HepG2 (cell line): ENCODE measurements around the gene DIPK1C. TPM values are rescaled to one million over a fixed set of nuclear protein-coding genes. Genes with fewer than 3 reads are reported as not detected.

ENCODE experiments used
- ATAC-seq: fragments of 200-7000 bp; cut with Tn5 transposase; 3 replicates; pipeline ENCODE4 v1.9.1; 2020; ENCODE audit warnings: mild to moderate bottlenecking, moderate library complexity
- BruUV-seq: library from RNA; stranded (reverse); fragments of 400-500 nt; replicated peaks from 2 replicates; lab custom pipeline; 2021; lab: Mats Ljungman, UMichigan
- CTCF ChIA-PET: fragments of 300-600 bp; formaldehyde crosslinking; extraction: SDS; loops from one replicate; lab custom pipeline; 2021; ENCODE audit warnings: low total read pairs, inconsistent platforms, low intra/inter-chr PET ratio; lab: Yijun Ruan, JAX
- POLR2A ChIA-PET: fragments of 350-600 bp; sonication (Branson Sonifier 250); formaldehyde crosslinking; loops from one replicate; lab custom pipeline; 2020; ENCODE audit warnings: antibody characterized with exemption, inconsistent platforms; lab: Yijun Ruan, JAX
- DNase-seq: peaks from one replicate; pipeline ENCODE4 v3.0.0-alpha.2; 2015; ENCODE audit warnings: low spot score
- FAIRE-seq: peaks from 3 replicates; lab custom pipeline; 2011; peaks lifted over from hg19 to GRCh38; lab: Jason Lieb, UNC
- H2AFZ ChIP-seq: one replicate; pipeline ENCODE4 v1.6.1; 2011; ENCODE audit warnings: low read length, inconsistent platforms
- H3K27ac ChIP-seq: fragments of 300-600 bp; 3 replicates; pipeline ENCODE4 v1.8.0; 2011; ENCODE audit warnings: mixed run types, mild to moderate bottlenecking, mixed read lengths, low read length, inconsistent platforms; ENCODE audit not compliant: insufficient read depth; ENCODE audit errors: extremely low read length
- H3K27me3 ChIP-seq, 2 experiments: fragments of 200-600 bp in 1 of 2; 2 replicates in 1 of 2; 3 replicates in 1 of 2; pipeline versions ENCODE4 v1.6.0 to v1.8.0; 2011; ENCODE audit warnings: low read length in 2 of 2, mild to moderate bottlenecking in 2 of 2, moderate library complexity in 2 of 2, inconsistent platforms in 1 of 2; ENCODE audit not compliant: insufficient read depth in 2 of 2, control insufficient read depth in 1 of 2
- H3K36me3 ChIP-seq, 2 experiments: fragments of 200-600 bp in 1 of 2; replicated peaks in 1 of 2; 2 replicates in 1 of 2; 3 replicates in 1 of 2; pipeline versions ENCODE4 v1.5.1 to v1.8.0; 2011; ENCODE audit warnings: low read length in 2 of 2, inconsistent platforms in 1 of 2; ENCODE audit not compliant: insufficient read depth in 2 of 2, control insufficient read depth in 1 of 2
- H3K4me1 ChIP-seq: 2 replicates; pipeline ENCODE4 v1.5.1; 2012; ENCODE audit warnings: low read length, inconsistent platforms; ENCODE audit not compliant: insufficient read depth
- H3K4me2 ChIP-seq: 2 replicates; pipeline ENCODE4 v1.6.0; 2011; ENCODE audit warnings: low read depth, low read length, inconsistent platforms
- H3K4me3 ChIP-seq, 3 experiments: fragments of 200-600 bp in 1 of 3; sonication (generic), shearing (Covaris generic) in 1 of 3; replicated peaks in 1 of 3; 2 replicates each; pipeline ENCODE4 v1.5.1; 2011 to 2016; ENCODE audit warnings: low read length in 3 of 3, inconsistent platforms in 2 of 3, low read depth in 2 of 3, mild to moderate bottlenecking in 2 of 3, control low read depth in 1 of 3, mixed read lengths in 1 of 3; ENCODE audit not compliant: insufficient read depth in 1 of 3
- H3K79me2 ChIP-seq: one replicate; pipeline ENCODE4 v1.6.1; 2011; ENCODE audit warnings: low read length, inconsistent platforms; ENCODE audit not compliant: insufficient read depth
- H3K9ac ChIP-seq: 2 replicates; pipeline ENCODE4 v1.6.0; 2011; ENCODE audit warnings: mild to moderate bottlenecking, low read depth, low read length, inconsistent platforms; ENCODE audit not compliant: insufficient read depth
- H3K9me3 ChIP-seq: 2 replicates; pipeline ENCODE4 v1.5.1; 2012; ENCODE audit warnings: mild to moderate bottlenecking, low read length
- H4K20me1 ChIP-seq: 2 replicates; pipeline ENCODE4 v1.6.0; 2011; ENCODE audit warnings: inconsistent platforms, mild to moderate bottlenecking, low read length, moderate library complexity; ENCODE audit not compliant: insufficient read depth
- ADNP ChIP-seq: sonication (generic); formaldehyde crosslinking; IDR thresholded peaks from 2 replicates; pipeline ENCODE4 v1.4.0; 2020; ENCODE audit warnings: missing genetic modification reagents
- AKAP8 ChIP-seq: sonication (generic); formaldehyde crosslinking; IDR thresholded peaks from 2 replicates; pipeline ENCODE4 v1.5.1; 2020; ENCODE audit warnings: mild to moderate bottlenecking, missing genetic modification reagents
- ATF1 ChIP-seq: IDR thresholded peaks from 2 replicates; pipeline ENCODE4 v1.6.1; 2016; ENCODE audit warnings: mild to moderate bottlenecking, control low read depth
- BHLHE40 ChIP-seq: IDR thresholded peaks from 2 replicates; pipeline ENCODE4 v1.6.1; 2011; ENCODE audit warnings: low read length, improper control_type of control experiment
- FOXM1 ChIP-seq: sonication (generic); formaldehyde crosslinking; IDR thresholded peaks from 2 replicates; pipeline ENCODE4 v1.5.0; 2020; ENCODE audit warnings: missing genetic modification reagents
- MBD4 ChIP-seq: IDR thresholded peaks from 2 replicates; pipeline ENCODE4 v1.6.1; 2012; ENCODE audit warnings: low read length, inconsistent platforms, borderline replicate concordance
- MIXL1 ChIP-seq: IDR thresholded peaks from 2 replicates; pipeline ENCODE4 v1.6.1; 2016
- NFE2 ChIP-seq: sonication (generic); formaldehyde crosslinking; IDR thresholded peaks from 2 replicates; pipeline ENCODE4 v1.4.0; 2020; ENCODE audit warnings: missing genetic modification reagents
- NFIB ChIP-seq: sonication (generic); formaldehyde crosslinking; IDR thresholded peaks from 2 replicates; pipeline ENCODE4 v1.9.0; 2021; ENCODE audit warnings: missing genetic modification reagents, mild to moderate bottlenecking, borderline replicate concordance
- NKX3-1 ChIP-seq: sonication (generic); formaldehyde crosslinking; IDR thresholded peaks from 2 replicates; pipeline ENCODE4 v1.5.0; 2020; ENCODE audit warnings: missing genetic modification reagents
- POLR2AphosphoS2 ChIP-seq: IDR thresholded peaks from 2 replicates; pipeline ENCODE4 v1.6.1; 2011; ENCODE audit warnings: low read depth, low read length, improper control_type of control experiment
- ZNF484 ChIP-seq: sonication (generic); formaldehyde crosslinking; IDR thresholded peaks from 2 replicates; pipeline ENCODE4 v1.5.1; 2020; ENCODE audit warnings: mild to moderate bottlenecking, low read depth, missing genetic modification reagents, borderline replicate concordance
- ZNF546 ChIP-seq: sonication (generic); formaldehyde crosslinking; conservative IDR thresholded peaks from 2 replicates; pipeline ENCODE4 v1.8.1; 2023; ENCODE audit warnings: mild to moderate bottlenecking, missing genetic modification reagents
- ZNF772 ChIP-seq: sonication (generic); formaldehyde crosslinking; IDR thresholded peaks from 2 replicates; pipeline ENCODE4 v1.5.0; 2020; ENCODE audit warnings: mild to moderate bottlenecking, missing genetic modification reagents
- ZSCAN21 ChIP-seq: sonication (generic); formaldehyde crosslinking; IDR thresholded peaks from 2 replicates; pipeline ENCODE4 v1.8.0; 2022; ENCODE audit warnings: mild to moderate bottlenecking, missing genetic modification reagents, moderate library complexity, borderline replicate concordance
- ZSCAN29 ChIP-seq: sonication (generic); formaldehyde crosslinking; conservative IDR thresholded peaks from 2 replicates; pipeline ENCODE4 v1.4.0; 2020; ENCODE audit warnings: mild to moderate bottlenecking, missing genetic modification reagents
- WGBS: methylation state at CpG from one replicate; pipeline ENCODE4 v1.1.6; 2017; ENCODE audit warnings: low lambda C conversion rate; 5-methylcytosine and 5-hydroxymethylcytosine counted together
- in situ Hi-C: cut with HindIII; loops from 2 replicates; pipeline ENCODE4 v1.10.0; 2017; ENCODE audit warnings: low pct_unique_long_range_greater_than_20kb; ENCODE audit not compliant: extremely low pct_ligation_motif_present
- intact Hi-C: fragments of 100-400 bp; cut with micrococcal nuclease; formaldehyde crosslinking; loops from one replicate; pipeline ENCODE4 v1.10.0; 2022; ENCODE audit not compliant: unreplicated experiment
- polyA plus RNA-seq, 8 experiments: library from polyadenylated mRNA; depleted of rRNA in 3 of 8; stranded (reverse) in 7 of 8; unstranded in 1 of 8; fragments of >200 nt; fragmentation: Illumina TruSeq in 4 of 8; extraction: Trizol in 4 of 8; gene quantifications; 2 replicates each; pipeline versions ENCODE4 v1.2.1 to v1.2.3, GENCODE V29; 2011 to 2016; ENCODE audit warnings: low read depth in 4 of 8, missing spikeins in 1 of 8, mixed read lengths in 1 of 8; ENCODE audit not compliant: insufficient read depth in 1 of 8
- total RNA-seq, 5 experiments: library from RNA; depleted of rRNA; stranded (reverse); fragments of >200 nt; fragmentation: Illumina TruSeq; extraction: Trizol; gene quantifications; 2 replicates each; pipeline ENCODE4 v1.2.3, GENCODE V29; 2016; ENCODE audit warnings: low read depth in 1 of 5
- TF ChIP-seq, protein P1 (sequence below): sonication (generic); formaldehyde crosslinking; IDR thresholded peaks from 2 replicates; pipeline ENCODE4 v1.9.0; 2021; ENCODE audit warnings: missing genetic modification reagents, borderline replicate concordance
- TF ChIP-seq, protein P2 (sequence below): IDR thresholded peaks from 2 replicates; pipeline ENCODE4 v1.6.1; 2016; ENCODE audit warnings: control low read depth

Gene DIPK1C
- total and polyA plus RNA-seq, 2 of the 13 experiments (the other 11 are each of a cell fraction or from before 2014, with no cell fraction given): 1.8 TPM; not detected in 1

DNA sequence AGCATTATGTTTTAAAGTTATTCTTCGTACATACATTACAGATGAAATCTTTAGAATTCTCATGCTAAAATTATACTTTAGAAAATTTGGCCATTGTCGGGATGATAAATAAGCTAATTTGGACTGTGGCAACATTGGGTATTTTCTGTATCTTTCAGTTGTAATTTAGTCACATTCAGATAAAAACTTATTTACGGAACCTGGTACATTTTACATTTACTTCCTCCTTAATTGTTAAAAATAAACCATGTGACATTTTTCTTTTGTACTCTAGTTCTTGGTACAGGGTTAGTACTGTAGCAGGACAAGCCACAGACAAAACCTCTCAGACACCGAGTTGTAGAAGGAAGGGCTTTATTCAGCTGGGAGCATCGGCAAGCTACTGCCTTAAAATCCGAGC is 43.3 kb upstream of the DIPK1C start:
- POLR2A ChIA-PET: no interaction called here
- H2AFZ ChIP-seq: no peak overlapping the region
- no peak overlapping the region for H3K4me2 ChIP-seq
- peaks cover 4% of the 10 kb centered on the region; the same call in 1 of the 2 replicates for H4K20me1 ChIP-seq
- H3K36me3 ChIP-seq: peaks cover 12 to 33% of the 10 kb centered on the region in 2 experiments
- no peaks in the 10 kb centered on the region for H3K9me3 ChIP-seq
- no peak for TF ChIP-seq ZNF772
- no peak for TF ChIP-seq NKX3-1 (CRISPR knock-in tag)
- TF ChIP-seq, protein P1, sequence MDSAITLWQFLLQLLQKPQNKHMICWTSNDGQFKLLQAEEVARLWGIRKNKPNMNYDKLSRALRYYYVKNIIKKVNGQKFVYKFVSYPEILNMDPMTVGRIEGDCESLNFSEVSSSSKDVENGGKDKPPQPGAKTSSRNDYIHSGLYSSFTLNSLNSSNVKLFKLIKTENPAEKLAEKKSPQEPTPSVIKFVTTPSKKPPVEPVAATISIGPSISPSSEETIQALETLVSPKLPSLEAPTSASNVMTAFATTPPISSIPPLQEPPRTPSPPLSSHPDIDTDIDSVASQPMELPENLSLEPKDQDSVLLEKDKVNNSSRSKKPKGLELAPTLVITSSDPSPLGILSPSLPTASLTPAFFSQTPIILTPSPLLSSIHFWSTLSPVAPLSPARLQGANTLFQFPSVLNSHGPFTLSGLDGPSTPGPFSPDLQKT (CRISPR knock-in tag): no peak
- no peak for TF ChIP-seq AKAP8
- TF ChIP-seq MIXL1 (CRISPR knock-in tag): no peak
- no peak for TF ChIP-seq ZNF546 (CRISPR knock-in tag)
- TF ChIP-seq ZSCAN29: no peak
- no peak for TF ChIP-seq FOXM1 (CRISPR knock-in tag)
- no peak for TF ChIP-seq ADNP (CRISPR knock-in tag)
- TF ChIP-seq MBD4: no peak
- TF ChIP-seq ZSCAN21: no peak
- TF ChIP-seq, protein P2, sequence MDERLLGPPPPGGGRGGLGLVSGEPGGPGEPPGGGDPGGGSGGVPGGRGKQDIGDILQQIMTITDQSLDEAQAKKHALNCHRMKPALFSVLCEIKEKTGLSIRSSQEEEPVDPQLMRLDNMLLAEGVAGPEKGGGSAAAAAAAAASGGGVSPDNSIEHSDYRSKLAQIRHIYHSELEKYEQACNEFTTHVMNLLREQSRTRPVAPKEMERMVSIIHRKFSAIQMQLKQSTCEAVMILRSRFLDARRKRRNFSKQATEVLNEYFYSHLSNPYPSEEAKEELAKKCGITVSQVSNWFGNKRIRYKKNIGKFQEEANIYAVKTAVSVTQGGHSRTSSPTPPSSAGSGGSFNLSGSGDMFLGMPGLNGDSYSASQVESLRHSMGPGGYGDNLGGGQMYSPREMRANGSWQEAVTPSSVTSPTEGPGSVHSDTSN: no peak
- no peak for TF ChIP-seq NFIB (CRISPR knock-in tag)
- TF ChIP-seq ZNF484 (CRISPR knock-in tag): no peak
- no peak for TF ChIP-seq NFE2 (CRISPR knock-in tag)
- no peak for TF ChIP-seq ATF1 (CRISPR knock-in tag)
- TF ChIP-seq POLR2AphosphoS2: no peak
- no peak for TF ChIP-seq BHLHE40
- TF ChIP-seq, all 625 proteins: peak for 0
- Histone ChIP-seq H3K27ac (no peak overlapping the region), H3K27me3 (no peaks in the 10 kb centered on the region; a peak in 1 of 5 replicates), H3K9ac (no peak overlapping the region), H3K4me1 (peaks cover 34% of the 10 kb centered on the region), H3K79me2 (peaks cover 32% of the 10 kb centered on the region), H3K4me3 (no peak overlapping the region)
- in situ Hi-C loops (no loop called here), intact Hi-C loops (no loop called here)
- 93% methylated on average over 6 of the region's 6 CpGs for WGBS
- BruUV-seq: no TSS peak
- DNase-seq (no peak), ATAC-seq (no peak), FAIRE-seq (no peak)
- CTCF ChIA-PET: no interaction called here
